ENCODE results near the gene CTAG2. TPM values are rescaled to one million over a fixed set of nuclear protein-coding genes. Genes with fewer than 3 reads are reported as not detected.

CTAG2 gene
- total RNA-seq, result not detected in 2 replicates

DNA sequence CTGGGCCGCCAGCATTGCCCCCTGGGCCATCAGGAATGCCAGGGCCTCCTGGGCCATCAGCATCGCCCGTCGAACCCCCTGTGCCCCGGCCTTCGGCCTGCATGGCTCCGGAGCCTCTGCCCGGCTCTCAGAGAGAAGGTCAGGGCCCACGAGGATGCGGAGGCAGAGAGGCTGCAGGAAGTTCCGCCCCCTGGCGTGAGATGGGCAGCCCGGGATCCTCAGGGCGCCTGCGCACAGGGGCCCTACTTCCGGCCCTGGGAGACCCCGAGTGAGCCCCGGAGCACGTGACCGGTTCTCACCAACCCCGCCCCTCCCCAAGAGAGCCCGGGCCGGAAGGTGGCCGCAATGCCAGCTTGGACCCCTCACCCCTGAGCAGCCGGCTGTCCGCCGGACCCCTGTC is at the start of gene CTAG2:
TSS of gene CTAG2 (minus strand) at position 167 of the 400 bp plus-strand sequence. CDS start at position 103, 64 bp downstream.

DNA sequence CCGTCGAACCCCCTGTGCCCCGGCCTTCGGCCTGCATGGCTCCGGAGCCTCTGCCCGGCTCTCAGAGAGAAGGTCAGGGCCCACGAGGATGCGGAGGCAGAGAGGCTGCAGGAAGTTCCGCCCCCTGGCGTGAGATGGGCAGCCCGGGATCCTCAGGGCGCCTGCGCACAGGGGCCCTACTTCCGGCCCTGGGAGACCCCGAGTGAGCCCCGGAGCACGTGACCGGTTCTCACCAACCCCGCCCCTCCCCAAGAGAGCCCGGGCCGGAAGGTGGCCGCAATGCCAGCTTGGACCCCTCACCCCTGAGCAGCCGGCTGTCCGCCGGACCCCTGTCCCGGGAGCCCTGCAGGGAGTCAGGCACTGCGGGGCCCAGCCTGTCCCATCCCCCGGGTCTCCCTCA is 34.2 kb downstream of the CTAG2 start, which contains the start of gene CTAG1B:
TSS of gene CTAG1B (minus strand) at position 101 of the 400 bp plus-strand sequence. CDS start at position 37, 64 bp downstream.

Other genes with a start within 250 kb of the CTAG2 start
- gene DNASE1L1, start 244.3 kb downstream of the CTAG2 start, total RNA-seq, result 30.2 and 32.3 TPM in 2 replicates
- 27.9 and 32.9 TPM in 2 replicates for gene TAFAZZIN, start 242.0 kb downstream of the CTAG2 start, total RNA-seq
- gene ATP6AP1, start 224.9 kb downstream of the CTAG2 start, total RNA-seq, result 37.4 and 39.4 TPM in 2 replicates
- gene GDI1, start 216.4 kb downstream of the CTAG2 start, total RNA-seq, result 59.5 and 89.4 TPM in 2 replicates
- 29.0 and 30.7 TPM in 2 replicates for gene FAM50A, start 209.4 kb downstream of the CTAG2 start, total RNA-seq
- gene PLXNA3, start 195.3 kb downstream of the CTAG2 start, total RNA-seq, result 4.4 and 16.2 TPM in 2 replicates
- gene LAGE3, start 174.3 kb downstream of the CTAG2 start, total RNA-seq, result 50.3 and 51.3 TPM in 2 replicates
- gene UBL4A, start 167.0 kb downstream of the CTAG2 start, total RNA-seq, result 46.0 and 50.6 TPM in 2 replicates
- 27.4 and 40.8 TPM in 2 replicates for gene SLC10A3, start 162.9 kb downstream of the CTAG2 start, total RNA-seq
- gene FAM3A, start 137.3 kb downstream of the CTAG2 start, total RNA-seq, result 43.7 and 48.7 TPM in 2 replicates
- gene G6PD, start 106.7 kb downstream of the CTAG2 start, total RNA-seq, result 97.4 and 109 TPM in 2 replicates
- gene IKBKG, start 106.0 kb downstream of the CTAG2 start, total RNA-seq, result 8.9 and 9.7 TPM in 2 replicates
- not detected in 2 replicates for gene CTAG1A, start 68.4 kb downstream of the CTAG2 start, total RNA-seq
- gene CTAG1B, start 34.3 kb downstream of the CTAG2 start, total RNA-seq, result not detected in 2 replicates
- not detected in 2 replicates for gene GAB3, start 97.5 kb upstream of the CTAG2 start, total RNA-seq
- 57.5 and 78.6 TPM in 2 replicates for gene DKC1, start 109.3 kb upstream of the CTAG2 start, total RNA-seq
- 0.46 and 2.5 TPM in 2 replicates for gene MPP1, start 151.9 kb upstream of the CTAG2 start, total RNA-seq
- not detected in 2 replicates for gene SMIM9, start 181.1 kb upstream of the CTAG2 start, total RNA-seq
- gene F8A1, start 232.8 kb upstream of the CTAG2 start, total RNA-seq, result 3.0 and 4.5 TPM in 2 replicates